CD4-positive, alpha-beta T cell (primary cell): ENCODE results near the gene SETD6. TPM values are rescaled to one million over a fixed set of nuclear protein-coding genes. Genes with fewer than 3 reads are reported as not detected.

Experiments
- ATAC-seq: fragments of 200-7000 bp; cut with Tn5 transposase; one replicate; pipeline ENCODE4 v1.10.0; 2022; ENCODE audit warnings: mild to moderate bottlenecking; ENCODE audit not compliant: poor library complexity
- CTCF ChIA-PET: fragments of 350-600 bp; sonication (Branson Sonifier 250); formaldehyde crosslinking; loops from one replicate; lab custom pipeline; 2021; ENCODE audit warnings: antibody characterized with exemption, inconsistent platforms; lab: Charles Lee
- POLR2A ChIA-PET: fragments of 350-600 bp; sonication (Branson Sonifier 250); formaldehyde crosslinking; loops from one replicate; lab custom pipeline; 2021; ENCODE audit warnings: antibody characterized with exemption, inconsistent platforms; lab: Charles Lee
- DNase-seq, 14 experiments: peaks; one replicate each; pipeline ENCODE4 v3.0.0-alpha.2; 2013 to 2020; ENCODE audit warnings: mixed read lengths in 2 of 14
- H3K27ac ChIP-seq, 2 donors: one replicate each; pipeline versions ENCODE4 v1.5.1 to v1.7.0; 2013; ENCODE audit warnings: low read length in 2 of 2, low read depth in 1 of 2, mild to moderate bottlenecking in 1 of 2
- H3K27me3 ChIP-seq, 2 experiments: 1 replicate in 1 of 2; 2 replicates in 1 of 2; pipeline versions ENCODE4 v1.6.1 to v1.7.0; 2013; ENCODE audit warnings: low read length in 2 of 2, control low read depth in 1 of 2, mild to moderate bottlenecking in 1 of 2, moderate library complexity in 1 of 2; ENCODE audit not compliant: insufficient read depth in 2 of 2, control insufficient read depth in 1 of 2
- H3K36me3 ChIP-seq: one replicate; pipeline ENCODE4 v1.6.1; 2013; ENCODE audit warnings: low read length, control low read depth; ENCODE audit not compliant: insufficient read depth
- H3K4me1 ChIP-seq: one replicate; pipeline ENCODE4 v1.6.1; 2013; ENCODE audit warnings: low read length, control low read depth; ENCODE audit not compliant: insufficient read depth
- H3K4me3 ChIP-seq: one replicate; pipeline ENCODE4 v1.5.1; 2013; ENCODE audit warnings: mild to moderate bottlenecking, low read length, moderate library complexity
- H3K9me3 ChIP-seq, 2 experiments: 1 replicate in 1 of 2; 2 replicates in 1 of 2; pipeline versions ENCODE4 v1.6.1 to v1.7.0; 2013; ENCODE audit warnings: low read length in 2 of 2, mild to moderate bottlenecking in 2 of 2, control low read depth in 1 of 2, moderate library complexity in 1 of 2; ENCODE audit not compliant: control insufficient read depth in 1 of 2, insufficient read depth in 1 of 2
- H3K27ac Mint-ChIP-seq: one replicate; pipeline ENCODE4 v1.8.0; 2020; ENCODE audit warnings: mixed read lengths
- H3K27me3 Mint-ChIP-seq: one replicate; pipeline ENCODE4 v1.8.0; 2021; ENCODE audit warnings: mixed read lengths
- H3K36me3 Mint-ChIP-seq: one replicate; pipeline ENCODE4 v1.8.0; 2021; ENCODE audit warnings: low read depth, mixed read lengths
- H3K4me1 Mint-ChIP-seq: one replicate; pipeline ENCODE4 v1.8.0; 2021; ENCODE audit warnings: low read depth, mixed read lengths
- H3K4me3 Mint-ChIP-seq: one replicate; pipeline ENCODE4 v1.8.0; 2020; ENCODE audit warnings: mild to moderate bottlenecking, mixed read lengths
- H3K9me3 Mint-ChIP-seq: one replicate; pipeline ENCODE4 v1.8.0; 2020; ENCODE audit warnings: mixed read lengths
- CTCF ChIP-seq: fragments of 200-600 bp; IDR thresholded peaks from one replicate; pipeline ENCODE4 v1.8.0; 2022; ENCODE audit warnings: antibody characterized with exemption, mild to moderate bottlenecking
- intact Hi-C, 2 experiments: fragments of 100-400 bp; cut with DNase I in 1 of 2; cut with micrococcal nuclease in 1 of 2; formaldehyde crosslinking; loops; one replicate each; pipeline versions ENCODE4 v1.15.1 to v1.9.0; 2023 to 2025; cut with DNase I, micrococcal nuclease
- total RNA-seq, 174 experiments: library from RNA in 2 of 174; stranded (reverse) in 2 of 174; gene quantifications; one replicate each; pipeline ENCODE4 v1.2.3 and lab custom pipeline; 2021 to 2026

The SETD6 gene
- total RNA-seq, 2 experiments from 2014 or later, result 21.9 to 25.5 TPM

GRCh38 chr16:58511933-58512815 lies 3.1 kb upstream of the SETD6 start:
- Mint-ChIP-seq H3K36me3 (peaks cover 10% of the 10 kb centered on the region), H3K27me3 (no peaks in the 10 kb centered on the region), H3K27ac (peak overlapping the region; percentile 62), H3K9me3 (no peaks in the 10 kb centered on the region), H3K4me1 (peaks cover 26% of the 10 kb centered on the region), H3K4me3 (peak overlapping the region; percentile 81)
- intact Hi-C loops, result loop anchor here (1.0 to 5.0 kb wide), 3 partner anchors 120 to 244 kb away; partner anchors contain the start of gene GINS3 (in 1 of the 2)
- Histone ChIP-seq H3K9me3 (no peaks in the 10 kb centered on the region), H3K27ac (no peak overlapping the region), H3K4me1 (peaks cover 21% of the 10 kb centered on the region), H3K36me3 (no peaks in the 10 kb centered on the region), H3K27me3 (no peaks in the 10 kb centered on the region), H3K4me3 (no peak overlapping the region)
- DNase-seq (peak; percentile 75 to 91 (median 82)), ATAC-seq (peak; percentile 46)
- POLR2A ChIA-PET, result interaction anchor here (0.7 to 1.8 kb wide), 2 partner anchors 56 to 244 kb away, joined by 3 to 9 read pairs; no protein-coding TSS in a partner anchor
- CTCF ChIA-PET, result interaction anchor here (0.5 to 2.0 kb wide), 12 partner anchors 12 to 244 kb away, joined by 3 to 28 read pairs (median 3); partner anchors contain the start of genes CNOT1, GINS3 and NDRG4
- peak; percentile 79 for TF ChIP-seq CTCF

DNA sequence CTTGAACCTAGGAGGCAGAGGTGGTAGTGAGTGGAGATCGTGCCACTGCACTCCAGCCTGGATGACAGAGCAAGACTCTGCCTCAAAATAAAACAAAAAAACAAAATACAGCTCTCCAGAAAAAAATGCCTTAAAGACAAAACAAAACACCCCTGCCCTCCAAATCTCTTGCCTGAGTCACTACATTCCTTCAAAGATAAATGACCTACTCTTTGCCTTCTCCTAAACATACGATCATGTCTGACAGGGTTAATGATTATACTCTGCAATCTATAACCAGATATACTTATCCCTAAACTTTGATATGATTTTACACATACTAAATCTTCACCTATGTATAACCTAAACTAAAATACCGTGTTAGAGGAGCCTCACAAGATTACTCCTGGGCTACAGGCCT lies 1.4 kb upstream of the SETD6 start:
- H3K4me3 Mint-ChIP-seq, result no peak overlapping the region
- POLR2A ChIA-PET, result interaction anchor here (1.1 to 1.3 kb wide), 2 partner anchors 171 to 242 kb away, joined by 3 read pairs; partner anchors contain the start of gene SLC38A7
- Histone ChIP-seq H3K27ac (no peak overlapping the region), H3K27me3 (no peaks in the 10 kb centered on the region), H3K4me3 (no peak overlapping the region), H3K4me1 (peaks cover 21% of the 10 kb centered on the region), H3K9me3 (no peaks in the 10 kb centered on the region), H3K36me3 (peaks cover 13% of the 10 kb centered on the region)
- no peaks in the 10 kb centered on the region for H3K27me3 Mint-ChIP-seq
- intact Hi-C loops, result loop anchor here in 1 of 2 experiments (5.0 kb wide), 2 partner anchors 122 to 148 kb away; partner anchors contain the start of gene GINS3
- H3K27ac Mint-ChIP-seq, result peak overlapping the region; percentile 90
- no peaks in the 10 kb centered on the region for H3K9me3 Mint-ChIP-seq
- DNase-seq, result no peak
- H3K4me1 Mint-ChIP-seq, result peaks cover 38% of the 10 kb centered on the region
- no peak for TF ChIP-seq CTCF
- CTCF ChIA-PET, result interaction anchor here (2.1 kb wide), 1 partner anchor 242 kb away, joined by 6 read pairs; no protein-coding TSS in a partner anchor
- peaks cover 26% of the 10 kb centered on the region for H3K36me3 Mint-ChIP-seq
- no peak for ATAC-seq

DNA sequence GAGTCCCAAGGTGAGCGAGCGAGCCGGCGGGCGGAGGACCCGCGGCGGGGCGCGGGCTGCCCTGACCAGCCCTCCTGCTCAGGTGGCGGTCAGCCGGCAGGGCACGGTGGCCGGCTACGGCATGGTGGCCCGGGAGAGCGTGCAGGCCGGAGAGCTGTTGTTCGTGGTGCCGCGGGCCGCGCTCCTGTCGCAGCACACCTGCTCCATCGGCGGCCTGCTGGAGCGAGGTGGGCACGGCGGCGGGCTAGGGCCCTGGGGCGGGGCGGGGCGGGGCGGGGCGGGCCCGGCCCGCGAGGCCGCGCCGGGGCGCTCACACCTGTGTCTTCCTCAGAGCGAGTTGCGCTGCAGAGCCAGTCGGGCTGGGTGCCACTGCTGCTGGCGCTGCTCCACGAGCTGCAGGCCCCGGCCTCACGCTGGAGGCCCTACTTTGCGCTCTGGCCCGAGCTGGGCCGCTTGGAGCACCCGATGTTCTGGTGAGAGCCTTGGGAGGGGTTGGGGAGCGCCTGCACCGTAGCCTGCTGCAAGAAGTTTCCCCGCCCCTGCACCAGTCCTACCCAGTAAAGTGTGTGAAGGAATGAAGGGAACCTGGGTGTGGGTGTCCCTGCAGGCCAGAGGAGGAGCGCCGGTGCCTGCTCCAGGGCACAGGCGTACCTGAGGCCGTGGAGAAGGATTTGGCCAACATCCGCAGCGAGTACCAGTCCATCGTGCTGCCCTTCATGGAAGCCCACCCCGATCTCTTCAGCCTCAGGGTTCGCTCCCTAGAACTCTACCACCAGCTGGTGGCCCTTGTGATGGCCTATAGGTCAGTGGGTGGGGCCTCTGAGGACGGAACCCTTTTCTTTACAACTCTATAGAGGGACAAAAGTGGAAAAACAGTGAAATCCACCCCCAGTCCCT lies 802 bp downstream of the SETD6 start:
- ChIA-PET POLR2A (interaction anchor here (1.4 kb wide), 1 partner anchor 240 kb away, joined by 6 read pairs; no protein-coding TSS in a partner anchor), CTCF (interaction anchor here (2.1 kb wide), 1 partner anchor 240 kb away, joined by 6 read pairs; no protein-coding TSS in a partner anchor)
- intact Hi-C loops, result loop anchor here in 1 of 2 experiments (5.0 kb wide), 1 partner anchor 319 kb away; the partner anchor contains the start of gene CSNK2A2
- Histone ChIP-seq H3K36me3 (peaks cover 36% of the 10 kb centered on the region), H3K4me3 (peak overlapping the region; percentile 75), H3K27me3 (no peaks in the 10 kb centered on the region), H3K4me1 (peaks cover 21% of the 10 kb centered on the region), H3K27ac (peak overlapping the region; percentile 66 to 72), H3K9me3 (no peaks in the 10 kb centered on the region)
- Mint-ChIP-seq H3K4me3 (peak overlapping the region; percentile 90), H3K9me3 (no peaks in the 10 kb centered on the region), H3K36me3 (peaks cover 48% of the 10 kb centered on the region), H3K27me3 (no peaks in the 10 kb centered on the region), H3K4me1 (peaks cover 38% of the 10 kb centered on the region), H3K27ac (peak overlapping the region; percentile 90)
- DNase-seq (peak in 11 of 14 experiments; percentile 23 to 76 (median 35)), ATAC-seq (peak; percentile 70)
- no peak for TF ChIP-seq CTCF
